OCI-LY1 (cell line): ENCODE measurements around the gene SUPT4H1.

Source experiments
- EZH2 ChIP-seq: fragments of 200-600 bp; sonication (generic), shearing (Covaris generic); IDR thresholded peaks from 2 replicates; pipeline ENCODE4 v1.8.0; 2017; ENCODE audit warnings: borderline replicate concordance, mixed run types, mild to moderate bottlenecking, antibody characterized with exemption, low read length, moderate library complexity, mixed read lengths
- TF ChIP-seq, protein P1 (sequence below): fragments of 200-600 bp; sonication (generic), shearing (Covaris generic); IDR thresholded peaks from 2 replicates; pipeline ENCODE4 v1.5.1; 2017; ENCODE audit warnings: mild to moderate bottlenecking, antibody characterized with exemption, low read length, moderate library complexity, mixed read lengths

DNA sequence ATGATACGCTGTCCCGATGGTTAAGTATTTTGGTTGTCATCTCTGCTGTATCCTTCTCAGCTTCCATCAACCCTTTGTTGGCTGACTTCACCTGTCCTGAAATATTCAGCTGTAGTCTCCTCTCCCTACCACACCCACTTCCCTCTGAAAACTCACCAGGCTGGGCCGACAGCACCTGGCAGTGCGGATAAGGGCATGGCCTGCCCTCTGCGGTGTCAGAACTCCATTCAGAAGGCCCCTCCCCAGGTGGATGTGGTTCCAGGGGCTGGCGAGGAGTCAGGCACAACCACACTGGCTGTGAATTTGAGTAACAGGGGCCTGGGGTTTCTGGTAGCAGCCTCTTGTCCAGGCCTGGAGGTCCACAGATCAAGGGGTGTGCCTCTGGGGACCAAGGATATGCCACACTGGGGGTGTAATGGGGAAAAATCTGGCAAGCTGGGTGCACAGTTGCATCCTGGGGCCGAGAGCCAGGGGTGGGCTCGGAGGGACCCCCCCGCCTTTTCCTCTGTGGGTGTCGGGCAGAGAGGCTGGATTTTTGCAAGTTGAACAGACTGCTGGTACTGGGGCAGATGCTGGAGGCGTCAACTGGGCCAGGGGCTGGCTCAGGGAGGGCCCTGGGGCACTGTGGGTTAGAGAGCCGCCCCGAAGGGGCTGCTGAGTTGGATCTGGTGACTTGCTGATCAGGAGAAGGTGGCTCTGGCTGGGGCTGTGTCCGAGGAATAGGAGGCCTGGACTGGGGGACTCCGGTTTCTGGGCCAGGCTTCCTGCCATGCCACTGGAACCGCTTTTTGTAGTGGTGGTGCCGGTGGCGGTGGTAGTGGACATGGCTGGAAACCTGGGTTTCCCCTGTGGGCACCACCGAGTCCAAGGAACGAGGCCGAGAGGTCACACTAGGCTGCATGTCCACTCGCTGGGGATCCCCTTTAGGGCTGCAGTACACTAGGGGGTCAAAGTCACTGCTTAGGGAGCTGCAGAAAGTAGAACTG lies 5.6 kb upstream of the SUPT4H1 start:
- TF ChIP-seq, protein P1, sequence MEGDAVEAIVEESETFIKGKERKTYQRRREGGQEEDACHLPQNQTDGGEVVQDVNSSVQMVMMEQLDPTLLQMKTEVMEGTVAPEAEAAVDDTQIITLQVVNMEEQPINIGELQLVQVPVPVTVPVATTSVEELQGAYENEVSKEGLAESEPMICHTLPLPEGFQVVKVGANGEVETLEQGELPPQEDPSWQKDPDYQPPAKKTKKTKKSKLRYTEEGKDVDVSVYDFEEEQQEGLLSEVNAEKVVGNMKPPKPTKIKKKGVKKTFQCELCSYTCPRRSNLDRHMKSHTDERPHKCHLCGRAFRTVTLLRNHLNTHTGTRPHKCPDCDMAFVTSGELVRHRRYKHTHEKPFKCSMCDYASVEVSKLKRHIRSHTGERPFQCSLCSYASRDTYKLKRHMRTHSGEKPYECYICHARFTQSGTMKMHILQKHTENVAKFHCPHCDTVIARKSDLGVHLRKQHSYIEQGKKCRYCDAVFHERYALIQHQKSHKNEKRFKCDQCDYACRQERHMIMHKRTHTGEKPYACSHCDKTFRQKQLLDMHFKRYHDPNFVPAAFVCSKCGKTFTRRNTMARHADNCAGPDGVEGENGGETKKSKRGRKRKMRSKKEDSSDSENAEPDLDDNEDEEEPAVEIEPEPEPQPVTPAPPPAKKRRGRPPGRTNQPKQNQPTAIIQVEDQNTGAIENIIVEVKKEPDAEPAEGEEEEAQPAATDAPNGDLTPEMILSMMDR, result no peak
- no peak for TF ChIP-seq EZH2
